Stomach smooth muscle (tissue), 2 donors: Measurements from ENCODE around the gene POU2F1.

Experiments used
- H3K27ac ChIP-seq: one replicate; pipeline ENCODE4 v1.7.0; 2013; ENCODE audit warnings: mild to moderate bottlenecking, low read length, inconsistent platforms
- H3K27me3 ChIP-seq, 2 donors: one replicate each; pipeline ENCODE4 v1.7.0; 2013; ENCODE audit warnings: low read length in 2 of 2; ENCODE audit not compliant: insufficient read depth in 2 of 2, control insufficient read depth in 1 of 2
- H3K36me3 ChIP-seq, 2 donors: one replicate each; pipeline ENCODE4 v1.7.0; 2013; ENCODE audit warnings: low read length in 2 of 2; ENCODE audit not compliant: control insufficient read depth in 2 of 2, insufficient read depth in 2 of 2
- H3K4me1 ChIP-seq: one replicate; pipeline ENCODE4 v1.7.0; 2013; ENCODE audit warnings: low read length; ENCODE audit not compliant: control insufficient read depth, insufficient read depth
- H3K4me3 ChIP-seq, 2 donors: one replicate each; pipeline ENCODE4 v1.7.0; 2013; ENCODE audit warnings: low read length in 2 of 2
- H3K9ac ChIP-seq, 2 donors: one replicate each; pipeline ENCODE4 v1.7.0; 2013; ENCODE audit warnings: low read length in 2 of 2, mild to moderate bottlenecking in 1 of 2
- H3K9me3 ChIP-seq, 2 donors: one replicate each; pipeline ENCODE4 v1.7.0; 2013; ENCODE audit warnings: low read length in 2 of 2; ENCODE audit not compliant: control insufficient read depth in 2 of 2
- donor health status: healthy.
- donor health status: Pancreatic carcinoma.

The POU2F1 gene

DNA sequence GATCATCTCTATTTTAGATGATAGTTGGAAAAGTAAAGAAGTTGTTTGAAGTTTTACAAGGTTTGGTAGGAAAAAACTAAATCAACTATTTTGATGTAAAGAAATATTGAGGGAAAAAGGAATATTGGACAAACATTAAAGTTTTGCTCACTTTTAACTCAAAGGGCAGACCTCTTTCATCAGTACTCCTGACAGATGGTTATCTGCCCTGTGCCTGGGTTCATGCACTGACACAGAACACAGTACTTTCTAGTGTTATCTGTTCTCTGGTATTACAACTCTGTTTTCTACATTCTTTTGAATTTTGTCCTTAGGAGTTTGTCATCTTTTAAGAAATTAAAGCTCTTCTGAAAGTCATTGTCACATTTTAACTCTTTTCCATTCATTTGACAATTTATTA is 118.7 kb downstream of the POU2F1 start:
- peaks cover 0 to 4% of the 10 kb centered on the region in 2 donors for H3K9me3 ChIP-seq
- no peaks in the 10 kb centered on the region for H3K4me1 ChIP-seq
- H3K27me3 ChIP-seq, result no peaks in the 10 kb centered on the region
- no peak overlapping the region for H3K4me3 ChIP-seq
- no peak overlapping the region for H3K27ac ChIP-seq
- H3K9ac ChIP-seq, result no peak overlapping the region
- peaks cover 3 to 4% of the 10 kb centered on the region in 2 donors for H3K36me3 ChIP-seq

DNA sequence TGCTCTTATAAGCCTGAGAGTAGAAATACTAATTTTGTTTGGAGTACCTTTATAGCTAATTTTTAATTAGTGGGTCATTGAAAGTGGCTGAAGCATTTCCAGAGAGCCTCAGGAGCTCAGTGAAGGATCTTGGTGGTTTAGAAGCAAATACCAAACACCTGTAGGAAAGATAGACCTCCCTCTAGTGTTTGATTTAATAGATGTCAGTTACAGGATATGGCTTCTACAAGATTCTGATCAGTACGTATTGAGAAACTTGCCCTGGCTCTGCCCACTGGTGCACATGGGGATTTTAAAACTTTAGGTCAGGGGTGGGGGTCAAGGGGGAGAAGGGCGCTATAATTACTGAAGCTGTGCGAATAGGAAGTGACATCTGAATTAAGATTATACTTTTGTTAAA is 122.2 kb downstream of the POU2F1 start:
- H3K27ac ChIP-seq, result no peak overlapping the region
- H3K27me3 ChIP-seq, result no peaks in the 10 kb centered on the region
- no peaks in the 10 kb centered on the region for H3K9me3 ChIP-seq

DNA sequence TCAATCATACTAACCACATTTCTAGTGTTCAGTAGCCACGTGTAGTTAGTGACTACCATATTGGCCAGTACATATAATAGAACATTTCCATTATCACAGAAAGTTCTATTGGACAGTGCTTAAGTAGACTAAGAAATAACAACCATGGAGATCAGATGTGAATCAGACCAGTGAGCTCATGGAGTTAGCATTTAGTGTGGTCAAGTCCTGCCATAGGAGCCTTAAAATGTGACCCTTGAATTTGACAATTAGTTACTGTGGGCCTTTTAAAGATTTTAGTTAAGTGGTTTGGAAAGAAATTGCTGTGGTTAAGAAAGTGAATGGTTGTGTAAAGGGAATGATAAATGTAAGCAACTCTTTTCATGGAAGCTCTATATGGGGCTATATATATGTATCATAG is 123.4 kb downstream of the POU2F1 start:
- H3K9me3 ChIP-seq, result no peaks in the 10 kb centered on the region
- H3K27me3 ChIP-seq, result no peaks in the 10 kb centered on the region
- H3K36me3 ChIP-seq, result peaks cover 2 to 4% of the 10 kb centered on the region in 2 donors
- no peaks in the 10 kb centered on the region for H3K4me1 ChIP-seq
- H3K9ac ChIP-seq, result no peak overlapping the region
- H3K27ac ChIP-seq, result no peak overlapping the region
- H3K4me3 ChIP-seq, result no peak overlapping the region

More for the DNA sequence above, 122.2 kb downstream of the POU2F1 start:
- no peak overlapping the region for H3K9ac ChIP-seq
- H3K4me3 ChIP-seq, result no peak overlapping the region
- H3K36me3 ChIP-seq, result peaks cover 3 to 4% of the 10 kb centered on the region in 2 donors
- H3K4me1 ChIP-seq, result no peaks in the 10 kb centered on the region

DNA sequence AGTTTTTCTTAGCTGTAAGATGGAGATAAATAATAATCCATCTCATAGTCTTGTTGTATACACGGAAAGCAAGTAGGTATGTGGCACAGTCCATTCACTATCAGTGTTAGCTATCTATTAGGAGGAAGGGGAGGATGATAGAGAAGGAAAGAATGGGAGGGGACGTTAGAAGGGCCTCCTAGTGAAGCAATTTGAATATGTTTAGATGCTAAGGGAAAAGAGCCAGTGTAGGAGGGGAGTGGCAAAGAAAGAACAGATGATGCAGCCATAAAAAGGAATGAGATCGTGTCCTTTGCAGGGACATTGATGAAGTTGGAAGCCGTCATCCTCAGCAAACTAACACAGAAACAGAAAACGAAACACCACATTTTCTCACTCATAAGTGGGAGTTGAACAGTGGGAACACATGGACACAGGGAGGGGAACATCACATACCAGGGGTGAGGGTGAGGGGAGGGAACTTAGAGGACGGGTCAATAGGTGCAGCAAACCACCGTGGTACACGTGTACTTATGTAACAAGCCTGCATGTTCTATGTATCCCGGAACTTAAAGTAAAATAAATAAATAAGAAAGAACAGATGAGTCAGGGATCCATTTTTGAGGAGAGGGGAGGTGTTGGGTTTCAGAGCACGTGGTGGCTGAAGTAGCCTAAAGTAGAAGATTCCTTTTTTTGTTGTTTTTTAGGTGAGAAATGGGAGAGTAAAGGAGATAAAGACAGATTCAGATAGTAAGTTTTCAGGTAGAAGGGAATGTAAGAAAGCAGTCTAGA is 124.1 kb downstream of the POU2F1 start:
- Histone ChIP-seq H3K27me3 (no peaks in the 10 kb centered on the region), H3K27ac (no peak overlapping the region), H3K9ac (no peak overlapping the region), H3K9me3 (no peaks in the 10 kb centered on the region), H3K4me1 (no peaks in the 10 kb centered on the region), H3K4me3 (no peak overlapping the region), H3K36me3 (peaks cover 2 to 4% of the 10 kb centered on the region in 2 donors)

DNA sequence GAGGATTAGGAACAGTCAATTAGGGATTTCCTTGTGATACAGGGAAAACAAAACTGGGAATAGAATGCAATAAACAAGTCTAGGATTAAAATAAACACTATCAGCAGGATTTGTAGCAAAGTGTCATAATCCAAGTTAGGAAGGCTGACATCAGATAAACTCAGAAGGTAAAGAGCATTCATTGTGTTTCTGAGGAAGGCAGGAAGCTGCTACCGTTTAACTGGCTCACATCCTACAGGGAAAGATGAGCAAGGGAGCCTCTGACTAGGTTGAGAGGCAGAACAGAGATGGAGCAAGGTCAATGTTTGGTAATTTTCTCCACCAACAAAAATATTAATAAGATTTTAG is 124.7 kb downstream of the POU2F1 start:
- no peaks in the 10 kb centered on the region for H3K9me3 ChIP-seq
- no peaks in the 10 kb centered on the region for H3K4me1 ChIP-seq
- no peak overlapping the region for H3K9ac ChIP-seq
- no peaks in the 10 kb centered on the region for H3K27me3 ChIP-seq
- H3K27ac ChIP-seq, result no peak overlapping the region
- H3K36me3 ChIP-seq, result peaks cover 2 to 4% of the 10 kb centered on the region in 2 donors
- H3K4me3 ChIP-seq, result no peak overlapping the region

DNA sequence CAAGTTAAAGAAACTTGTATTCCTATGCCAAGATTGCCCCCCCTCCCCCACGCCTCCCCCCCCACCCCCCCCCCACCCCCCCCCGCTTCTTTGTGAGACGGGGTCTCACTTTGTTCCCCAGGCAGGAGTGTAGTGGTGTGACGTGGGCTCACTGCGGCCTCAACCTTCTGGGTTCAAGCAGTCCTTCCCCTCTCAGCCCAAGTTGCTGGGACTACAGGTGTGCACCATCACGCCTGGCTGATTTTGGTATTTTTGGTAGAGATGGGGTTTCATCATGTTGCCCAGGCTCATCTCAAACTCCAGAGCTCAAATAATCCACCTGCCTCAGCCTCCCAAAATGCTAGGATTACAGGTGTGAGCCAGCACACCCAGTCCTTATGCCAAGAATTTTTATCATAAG is 136.6 kb downstream of the POU2F1 start:
- H3K27ac ChIP-seq, result no peak overlapping the region
- H3K4me1 ChIP-seq, result no peaks in the 10 kb centered on the region
- no peaks in the 10 kb centered on the region for H3K27me3 ChIP-seq
- no peak overlapping the region for H3K4me3 ChIP-seq
- peaks cover 0 to 2% of the 10 kb centered on the region in 2 donors for H3K9me3 ChIP-seq
- H3K9ac ChIP-seq, result no peak overlapping the region
- H3K36me3 ChIP-seq, result no peaks in the 10 kb centered on the region

DNA sequence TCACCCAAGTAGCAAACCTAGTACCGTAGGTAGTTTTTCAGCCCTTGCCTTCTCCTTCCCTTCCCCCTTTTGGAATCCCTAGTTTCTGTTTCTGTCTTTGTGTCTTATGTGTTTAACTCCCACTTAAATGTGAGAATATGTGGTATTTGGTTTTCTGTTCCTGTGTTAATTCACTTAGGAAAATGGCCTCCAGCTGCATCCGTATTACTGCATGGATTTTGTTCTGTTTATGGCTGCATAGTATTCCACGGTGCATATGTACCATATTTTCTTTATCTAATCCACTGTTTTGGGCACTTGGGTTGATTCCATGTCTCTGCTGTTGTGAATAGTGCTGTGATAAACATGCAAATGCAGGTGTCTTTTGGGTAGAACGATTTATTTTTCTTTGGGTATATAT is 138.6 kb downstream of the POU2F1 start:
- no peak overlapping the region for H3K27ac ChIP-seq
- H3K4me1 ChIP-seq, result no peaks in the 10 kb centered on the region
- no peaks in the 10 kb centered on the region for H3K27me3 ChIP-seq
- H3K9ac ChIP-seq, result no peak overlapping the region
- no peaks in the 10 kb centered on the region for H3K36me3 ChIP-seq
- H3K9me3 ChIP-seq, result peaks cover 0 to 2% of the 10 kb centered on the region in 2 donors
- H3K4me3 ChIP-seq, result no peak overlapping the region

DNA sequence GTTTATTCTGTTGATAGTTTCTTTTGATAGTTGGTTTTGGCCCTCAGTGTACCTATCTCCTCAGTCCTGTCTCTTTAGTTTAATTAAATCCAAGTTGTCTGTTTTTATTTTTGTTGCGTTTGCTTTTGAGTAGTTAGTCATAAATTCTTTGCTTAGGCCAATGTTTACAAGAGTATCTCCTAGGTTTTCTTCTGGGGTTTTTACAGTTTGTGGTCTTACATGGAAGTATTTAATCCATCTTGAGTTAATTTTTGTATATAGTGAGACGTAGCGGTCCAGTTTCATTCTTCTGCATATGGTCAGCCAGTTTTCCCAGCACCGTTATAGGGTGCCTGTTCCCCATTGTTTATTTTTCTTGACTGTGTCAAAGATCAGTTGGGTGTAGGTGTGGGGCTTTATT is 139.4 kb downstream of the POU2F1 start:
- Histone ChIP-seq H3K4me3 (no peak overlapping the region), H3K36me3 (no peaks in the 10 kb centered on the region), H3K9ac (no peak overlapping the region), H3K9me3 (no peaks in the 10 kb centered on the region), H3K27me3 (no peaks in the 10 kb centered on the region), H3K4me1 (no peaks in the 10 kb centered on the region), H3K27ac (no peak overlapping the region)

DNA sequence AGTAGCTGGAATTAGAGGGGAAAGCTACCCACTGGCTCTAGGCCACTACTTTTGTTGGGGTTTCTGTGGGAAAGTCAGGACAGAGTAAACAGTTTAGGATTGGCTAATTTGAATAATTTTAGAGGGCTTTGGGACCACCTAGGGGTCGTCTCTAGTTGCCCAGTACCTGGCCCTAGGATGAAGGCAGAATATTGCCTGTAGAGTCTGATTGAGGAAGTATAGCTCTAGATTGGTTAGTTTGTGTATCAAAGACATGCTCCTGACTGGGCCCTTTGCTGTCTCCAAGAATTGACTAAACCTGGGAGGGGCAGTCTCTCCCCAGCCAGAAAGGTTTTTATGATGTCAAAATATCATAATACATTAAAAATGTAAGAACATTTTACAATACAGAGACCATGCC is 142.0 kb downstream of the POU2F1 start:
- no peaks in the 10 kb centered on the region for H3K36me3 ChIP-seq
- no peaks in the 10 kb centered on the region for H3K27me3 ChIP-seq
- H3K4me1 ChIP-seq, result no peaks in the 10 kb centered on the region

DNA sequence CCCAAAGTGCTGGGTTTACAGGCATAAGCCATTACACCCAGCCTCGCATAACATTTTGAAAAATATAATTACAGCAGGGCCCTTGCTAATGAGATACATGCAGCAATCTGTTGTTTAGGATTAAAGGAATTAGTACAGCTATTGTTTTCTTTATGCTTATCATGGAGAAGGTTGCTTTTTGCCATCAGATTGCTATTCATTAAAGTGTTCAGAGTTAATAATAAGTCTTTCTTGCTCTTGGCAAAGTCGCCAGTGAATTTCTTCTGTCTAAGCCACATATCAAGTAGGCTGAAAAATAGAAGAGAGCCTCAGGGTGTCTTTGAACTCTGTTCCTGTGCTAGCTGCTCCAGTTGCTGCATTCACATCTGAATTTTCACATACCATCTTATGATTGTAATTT is 144.1 kb downstream of the POU2F1 start:
- H3K4me1 ChIP-seq, result no peaks in the 10 kb centered on the region

More for the DNA sequence above, 142.0 kb downstream of the POU2F1 start:
- H3K27ac ChIP-seq, result no peak overlapping the region
- H3K4me3 ChIP-seq, result no peak overlapping the region
- H3K9ac ChIP-seq, result no peak overlapping the region
- no peaks in the 10 kb centered on the region for H3K9me3 ChIP-seq

DNA sequence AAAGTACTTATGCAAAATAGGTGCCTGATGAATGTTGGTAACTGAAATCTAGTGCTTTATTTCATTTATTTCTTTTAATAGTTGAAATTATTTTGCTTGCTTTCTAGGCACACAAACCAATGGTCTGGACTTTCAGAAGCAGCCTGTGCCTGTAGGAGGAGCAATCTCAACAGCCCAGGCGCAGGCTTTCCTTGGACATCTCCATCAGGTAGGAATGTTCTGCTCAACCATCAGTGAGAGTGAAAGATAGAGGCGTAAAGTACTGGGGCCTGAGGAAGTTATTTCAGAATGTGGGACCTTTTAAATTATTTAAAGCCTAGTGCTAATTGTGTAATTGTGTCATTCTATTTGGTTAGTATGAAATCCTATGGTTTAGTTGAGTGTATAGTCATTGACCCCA is 144.7 kb downstream of the POU2F1 start:
- no peak overlapping the region for H3K27ac ChIP-seq
- H3K4me1 ChIP-seq, result no peaks in the 10 kb centered on the region
- H3K27me3 ChIP-seq, result no peaks in the 10 kb centered on the region
- no peak overlapping the region for H3K4me3 ChIP-seq
- H3K9me3 ChIP-seq, result no peaks in the 10 kb centered on the region
- H3K9ac ChIP-seq, result no peak overlapping the region
- no peaks in the 10 kb centered on the region for H3K36me3 ChIP-seq

More for the DNA sequence above, 144.1 kb downstream of the POU2F1 start:
- Histone ChIP-seq H3K9ac (no peak overlapping the region), H3K36me3 (no peaks in the 10 kb centered on the region), H3K9me3 (no peaks in the 10 kb centered on the region), H3K27me3 (no peaks in the 10 kb centered on the region), H3K27ac (no peak overlapping the region), H3K4me3 (no peak overlapping the region)
